Stimulated activated CD4-positive, alpha-beta T cell treated with anti-CD3 and anti-CD28 coated beads, Interleukin-15, amount 100 ng/mL, for 24 hours (primary cell): ENCODE measurements around the gene MZT2A.
"Not testable (repeated sequence)": the region's sequence is repeated elsewhere in the genome, so short reads cannot be mapped to it uniquely, and the experiment has no call there.

Source experiments
- DNase-seq: peaks from one replicate; pipeline ENCODE4 v3.0.0-alpha.2; 2020

MZT2A gene

GRCh38 chr2:131490616-131491468, 1.4 kb downstream of the MZT2A start:
- peak; percentile 44 for DNase-seq

- no peak for DNase-seq
Observed at GRCh38 chr2:131488306-131489205, 3.6 kb downstream of the MZT2A start.

GRCh38 chr2:131486201-131486902, 5.8 kb downstream of the MZT2A start:
- DNase-seq = not testable (repeated sequence)

GRCh38 chr2:131484906-131485460, 7.2 kb downstream of the MZT2A start:
- not testable (repeated sequence) for DNase-seq

- not testable (repeated sequence) for DNase-seq
Observed at GRCh38 chr2:131483981-131484820, 8.0 kb downstream of the MZT2A start.

GRCh38 chr2:131482506-131483155, 9.6 kb downstream of the MZT2A start:
- not testable (repeated sequence) for DNase-seq

- not testable (repeated sequence) for DNase-seq
Observed at GRCh38 chr2:131480351-131480750, 11.8 kb downstream of the MZT2A start.

- not testable (repeated sequence) for DNase-seq
Observed at GRCh38 chr2:131478850-131479461, 13.2 kb downstream of the MZT2A start.

GRCh38 chr2:131478074-131478849, 13.9 kb downstream of the MZT2A start:
- not testable (repeated sequence) for DNase-seq

GRCh38 chr2:131477227-131477626, 15.0 kb downstream of the MZT2A start:
- DNase-seq = not testable (repeated sequence)

GRCh38 chr2:131476363-131476762, 15.8 kb downstream of the MZT2A start:
- DNase-seq = not testable (repeated sequence)

GRCh38 chr2:131475831-131476230, 16.4 kb downstream of the MZT2A start, which contains the start of gene TUBA3D:
TSS of gene TUBA3D (plus strand) at chr2:131476119. CDS start at chr2:131476200, 81 bp downstream.
- no peak for DNase-seq

- DNase-seq = not testable (repeated sequence)
Observed at GRCh38 chr2:131473266-131473665, 18.9 kb downstream of the MZT2A start.

GRCh38 chr2:131471624-131472023, 20.6 kb downstream of the MZT2A start:
- DNase-seq = not testable (repeated sequence)

- not testable (repeated sequence) for DNase-seq
Observed at GRCh38 chr2:131470944-131471343, 21.3 kb downstream of the MZT2A start.

GRCh38 chr2:131467722-131468121, 24.5 kb downstream of the MZT2A start:
- DNase-seq = not testable (repeated sequence)

GRCh38 chr2:131454914-131455313, 37.3 kb downstream of the MZT2A start:
- not testable (repeated sequence) for DNase-seq

- DNase-seq = not testable (repeated sequence)
Observed at GRCh38 chr2:131451265-131451949, 40.8 kb downstream of the MZT2A start.

GRCh38 chr2:131447981-131448380, 44.2 kb downstream of the MZT2A start:
- not testable (repeated sequence) for DNase-seq
